GM13977 (cell line): ENCODE measurements around the gene HNRNPA2B1.

Experiments used
- DNase-seq: peaks from one replicate; pipeline ENCODE4 v3.0.0; 2012; ENCODE audit warnings: low spot score
- CTCF ChIP-seq: IDR thresholded peaks from 2 replicates; pipeline ENCODE4 v1.5.1; 2012; ENCODE audit warnings: mild to moderate bottlenecking, control low read depth; ENCODE audit not compliant: insufficient read depth; ENCODE audit errors: extremely low read depth, missing control alignments
- in situ Hi-C: fragments of 300-500 bp; cut with MboI; formaldehyde crosslinking; loops from one replicate; pipeline ENCODE4 v1.12.0; 2022; ENCODE audit warnings: low sequenced_read_pairs, low pct_unique_long_range_greater_than_20kb, mixed read lengths, inconsistent platforms; ENCODE audit not compliant: unreplicated experiment

HNRNPA2B1 gene

GRCh38 chr7:26183545-26184280, 16.8 kb downstream of the HNRNPA2B1 start:
- TF ChIP-seq CTCF: no peak
- in situ Hi-C loops: loop anchor here (25.0 kb wide), 1 partner anchor 296 kb away; no protein-coding TSS in a partner anchor
- DNase-seq: no peak

GRCh38 chr7:26182706-26183105, 17.8 kb downstream of the HNRNPA2B1 start:
- in situ Hi-C loops: loop anchor here (25.0 kb wide), 1 partner anchor 295 kb away; no protein-coding TSS in a partner anchor
- no peak for DNase-seq
- no peak for TF ChIP-seq CTCF

GRCh38 chr7:26182283-26182682, 18.3 kb downstream of the HNRNPA2B1 start:
- in situ Hi-C loops: loop anchor here (25.0 kb wide), 1 partner anchor 295 kb away; no protein-coding TSS in a partner anchor
- no peak for TF ChIP-seq CTCF
- DNase-seq: no peak

GRCh38 chr7:26181474-26182227, 18.9 kb downstream of the HNRNPA2B1 start:
- DNase-seq: no peak
- in situ Hi-C loops: loop anchor here (25.0 kb wide), 1 partner anchor 294 kb away; no protein-coding TSS in a partner anchor
- TF ChIP-seq CTCF: no peak

- DNase-seq: no peak
- in situ Hi-C loops: loop anchor here (25.0 kb wide), 1 partner anchor 293 kb away; no protein-coding TSS in a partner anchor
- no peak for TF ChIP-seq CTCF
Measured at GRCh38 chr7:26180792-26181198, 19.8 kb downstream of the HNRNPA2B1 start.

GRCh38 chr7:26179826-26180497, 20.6 kb downstream of the HNRNPA2B1 start:
- no peak for TF ChIP-seq CTCF
- DNase-seq: no peak
- in situ Hi-C loops: loop anchor here (25.0 kb wide), 1 partner anchor 293 kb away; no protein-coding TSS in a partner anchor
